GM18498 (cell line): ENCODE data around the gene INTS2.
"Not testable (repeated sequence)": the region's sequence is repeated elsewhere in the genome, so short reads cannot be mapped to it uniquely, and the experiment has no call there.

Experiments
- ATAC-seq: cut with Tn5 transposase; IDR thresholded peaks from one replicate; pipeline ENCODE4 v1.9.1; 2021; ENCODE audit warnings: mild to moderate bottlenecking, moderate library complexity; ENCODE audit not compliant: unreplicated experiment

Gene INTS2

GRCh38 chr17:61825448-61826137 is 102.2 kb downstream of the INTS2 start:
- no peak for ATAC-seq

GRCh38 chr17:61822326-61823285 is 105.2 kb downstream of the INTS2 start:
- ATAC-seq = no peak

DNA sequence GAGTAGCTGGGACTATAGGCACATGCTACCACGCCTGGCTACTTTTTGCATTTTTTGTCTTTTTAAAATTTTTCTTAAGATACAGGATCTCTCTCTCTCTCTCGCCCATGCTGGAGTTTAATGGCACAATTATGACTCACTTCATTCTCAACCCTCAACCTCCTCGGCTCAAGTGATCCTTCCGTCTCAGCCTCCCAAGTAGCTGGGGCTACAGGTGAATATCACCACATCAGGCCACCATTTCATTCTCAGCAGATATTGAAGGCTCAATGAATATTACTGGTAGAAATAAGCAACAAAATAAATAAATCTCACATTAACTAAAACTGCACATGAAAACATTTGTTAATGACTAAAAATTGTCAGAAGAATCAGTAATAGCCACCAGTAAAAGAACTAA is 106.1 kb downstream of the INTS2 start:
- no peak for ATAC-seq

- not testable (repeated sequence) for ATAC-seq
Measured at GRCh38 chr17:61819265-61819664, 108.5 kb downstream of the INTS2 start.

DNA sequence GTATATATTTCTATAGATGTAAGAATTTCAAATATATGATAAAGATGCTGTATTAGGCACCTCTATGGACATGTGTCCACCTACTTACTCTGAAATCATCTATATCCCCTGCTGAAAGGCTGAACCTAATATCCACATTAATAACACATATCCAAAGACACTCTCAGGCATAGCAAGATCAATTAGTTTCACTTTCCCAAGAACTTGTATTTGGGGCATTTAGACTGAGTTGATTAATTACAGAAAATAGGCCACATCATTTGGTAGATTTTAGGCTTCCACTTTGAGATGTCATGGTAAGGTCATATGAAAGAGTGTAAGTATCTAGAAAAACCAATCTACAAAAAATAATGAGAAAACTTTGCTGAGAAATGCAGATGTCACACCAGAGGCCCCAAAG is 109.6 kb downstream of the INTS2 start:
- no peak for ATAC-seq

DNA sequence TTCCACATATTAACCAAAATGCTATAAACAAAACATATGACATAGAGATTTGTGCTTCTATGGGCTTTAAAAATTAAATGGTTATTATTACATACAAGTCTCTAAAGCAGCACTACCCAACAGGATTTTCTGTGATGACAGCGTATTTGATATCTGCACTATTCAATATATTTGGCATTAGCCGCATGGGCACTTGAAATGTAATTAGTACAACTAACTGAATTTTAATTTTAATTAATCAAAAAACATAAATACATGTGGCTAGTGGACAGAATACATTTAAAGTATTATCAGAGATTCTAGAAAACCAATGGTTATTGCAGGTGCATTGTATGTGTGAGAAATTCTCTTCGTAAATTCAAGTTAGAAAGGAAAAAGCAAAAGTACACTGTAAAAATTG is 110.3 kb downstream of the INTS2 start:
- no peak for ATAC-seq

- no peak for ATAC-seq
Measured at GRCh38 chr17:61816538-61816937, 111.2 kb downstream of the INTS2 start.

- ATAC-seq = no peak
Measured at GRCh38 chr17:61815863-61816503, 111.8 kb downstream of the INTS2 start.
